OCI-LY1 (cell line): ENCODE measurements around the gene C2orf68.

Experiments used
- CTCF ChIP-seq: fragments of 200-600 bp; sonication (generic), shearing (Covaris generic); IDR thresholded peaks from 2 replicates; pipeline ENCODE4 v1.5.1; 2017; ENCODE audit warnings: mild to moderate bottlenecking, antibody characterized with exemption, low read length, moderate library complexity, mixed read lengths
- EZH2 ChIP-seq: fragments of 200-600 bp; sonication (generic), shearing (Covaris generic); IDR thresholded peaks from 2 replicates; pipeline ENCODE4 v1.8.0; 2017; ENCODE audit warnings: borderline replicate concordance, mixed run types, mild to moderate bottlenecking, antibody characterized with exemption, low read length, moderate library complexity, mixed read lengths

GRCh38 chr2:85656468-85656867 is 44.6 kb upstream of the C2orf68 start:
- no peak for TF ChIP-seq CTCF
- no peak for TF ChIP-seq EZH2
